HG03378 (cell line): Measurements from ENCODE around the gene UQCC5.

Source experiments
- ATAC-seq: cut with Tn5 transposase; IDR thresholded peaks from one replicate; pipeline ENCODE4 v1.9.1; 2021; ENCODE audit warnings: mild to moderate bottlenecking, moderate library complexity; ENCODE audit not compliant: unreplicated experiment

UQCC5 gene

GRCh38 chr3:52536369-52537164 lies at the start of gene UQCC5:
TSS of gene UQCC5 (plus strand) at chr3:52536605. CDS start at chr3:52536756, 151 bp downstream.
- ATAC-seq = peak; percentile 83

DNA sequence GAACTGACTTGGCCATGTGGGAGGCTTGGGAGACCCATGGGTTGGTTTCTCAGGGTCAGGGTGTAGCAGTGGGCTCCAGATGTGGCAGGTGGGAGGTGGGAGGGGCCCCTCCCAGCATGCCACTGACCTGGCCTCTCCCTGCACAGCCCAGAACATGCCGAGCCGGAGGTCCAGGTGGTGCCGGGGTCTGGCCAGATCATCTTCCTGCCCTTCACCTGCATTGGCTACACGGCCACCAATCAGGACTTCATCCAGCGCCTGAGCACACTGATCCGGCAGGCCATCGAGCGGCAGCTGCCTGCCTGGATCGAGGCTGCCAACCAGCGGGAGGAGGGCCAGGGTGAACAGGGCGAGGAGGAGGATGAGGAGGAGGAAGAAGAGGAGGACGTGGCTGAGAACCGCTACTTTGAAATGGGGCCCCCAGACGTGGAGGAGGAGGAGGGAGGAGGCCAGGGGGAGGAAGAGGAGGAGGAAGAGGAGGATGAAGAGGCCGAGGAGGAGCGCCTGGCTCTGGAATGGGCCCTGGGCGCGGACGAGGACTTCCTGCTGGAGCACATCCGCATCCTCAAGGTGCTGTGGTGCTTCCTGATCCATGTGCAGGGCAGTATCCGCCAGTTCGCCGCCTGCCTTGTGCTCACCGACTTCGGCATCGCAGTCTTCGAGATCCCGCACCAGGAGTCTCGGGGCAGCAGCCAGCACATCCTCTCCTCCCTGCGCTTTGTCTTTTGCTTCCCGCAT lies 49.2 kb upstream of the UQCC5 start:
- no peak for ATAC-seq

- no peak for ATAC-seq
These were observed 48.4 kb upstream of the UQCC5 start for GRCh38 chr3:52487788-52488691.

- no peak for ATAC-seq
These were observed 47.7 kb upstream of the UQCC5 start for GRCh38 chr3:52488746-52489145.

- no peak for ATAC-seq
These were observed 47.0 kb upstream of the UQCC5 start for GRCh38 chr3:52489453-52489852.

DNA sequence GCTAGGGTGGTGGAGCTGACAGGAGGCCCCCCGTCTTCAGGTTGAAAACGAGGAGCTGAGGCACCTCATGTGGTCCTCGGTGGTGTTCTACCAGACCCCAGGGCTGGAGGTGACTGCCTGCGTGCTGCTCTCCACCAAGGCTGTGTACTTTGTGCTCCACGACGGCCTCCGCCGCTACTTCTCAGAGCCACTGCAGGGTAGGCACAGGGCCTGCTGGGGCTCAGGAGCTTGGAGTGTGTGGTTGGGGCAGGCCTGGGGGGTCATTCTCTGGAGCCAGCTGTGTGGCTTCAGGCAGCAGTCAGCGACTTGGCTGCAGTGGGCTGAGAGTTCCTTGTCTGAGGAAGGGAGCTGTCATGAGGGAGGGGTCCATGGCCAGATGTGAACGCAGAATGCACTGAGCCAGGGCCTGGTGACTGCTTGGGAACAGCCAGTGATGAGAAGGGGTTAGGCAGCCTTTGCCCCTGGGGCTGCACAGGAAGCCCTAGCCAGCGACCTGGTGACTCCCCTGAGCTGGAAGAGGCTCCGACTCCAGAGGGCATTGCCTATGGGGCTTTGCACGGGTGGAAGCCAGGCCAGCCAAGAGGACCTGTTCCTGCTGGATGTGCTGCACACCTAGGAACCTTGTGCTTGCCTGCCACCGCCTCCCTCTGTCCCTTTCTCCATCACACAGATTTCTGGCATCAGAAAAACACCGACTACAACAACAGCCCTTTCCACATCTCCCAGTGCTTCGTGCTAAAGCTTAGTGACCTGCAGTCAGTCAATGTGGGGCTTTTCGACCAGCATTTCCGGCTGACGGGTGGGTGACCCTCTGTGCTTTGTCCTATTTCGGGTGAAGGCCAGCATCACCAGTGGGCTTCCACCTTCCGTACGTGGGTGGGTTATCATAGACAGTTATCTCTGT lies 46.1 kb upstream of the UQCC5 start:
- ATAC-seq = no peak

DNA sequence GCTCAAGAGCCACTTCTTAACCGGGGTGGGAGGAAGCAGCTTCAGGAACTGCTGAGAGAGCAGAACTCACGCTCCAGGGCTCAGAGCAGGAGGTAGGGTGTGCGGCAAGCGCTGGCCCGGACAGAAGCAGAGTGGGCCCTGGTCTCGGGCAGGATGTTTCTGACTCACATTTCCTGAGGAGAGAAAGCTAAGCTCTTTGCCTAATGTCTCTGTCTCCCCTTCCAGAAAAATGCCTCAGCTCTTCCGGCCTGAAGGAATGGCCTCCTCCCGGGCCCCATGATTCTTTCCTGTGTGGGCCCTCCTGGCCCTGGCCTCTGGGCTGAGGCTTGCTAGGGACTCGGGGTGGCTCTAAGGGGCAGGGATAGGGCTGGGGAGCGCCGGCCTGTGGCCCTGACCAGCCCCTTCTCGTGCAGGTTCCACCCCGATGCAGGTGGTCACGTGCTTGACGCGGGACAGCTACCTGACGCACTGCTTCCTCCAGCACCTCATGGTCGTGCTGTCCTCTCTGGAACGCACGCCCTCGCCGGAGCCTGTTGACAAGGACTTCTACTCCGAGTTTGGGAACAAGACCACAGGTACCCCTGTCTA lies 45.4 kb upstream of the UQCC5 start:
- no peak for ATAC-seq

GRCh38 chr3:52492059-52492458 lies 44.3 kb upstream of the UQCC5 start:
- ATAC-seq = no peak

DNA sequence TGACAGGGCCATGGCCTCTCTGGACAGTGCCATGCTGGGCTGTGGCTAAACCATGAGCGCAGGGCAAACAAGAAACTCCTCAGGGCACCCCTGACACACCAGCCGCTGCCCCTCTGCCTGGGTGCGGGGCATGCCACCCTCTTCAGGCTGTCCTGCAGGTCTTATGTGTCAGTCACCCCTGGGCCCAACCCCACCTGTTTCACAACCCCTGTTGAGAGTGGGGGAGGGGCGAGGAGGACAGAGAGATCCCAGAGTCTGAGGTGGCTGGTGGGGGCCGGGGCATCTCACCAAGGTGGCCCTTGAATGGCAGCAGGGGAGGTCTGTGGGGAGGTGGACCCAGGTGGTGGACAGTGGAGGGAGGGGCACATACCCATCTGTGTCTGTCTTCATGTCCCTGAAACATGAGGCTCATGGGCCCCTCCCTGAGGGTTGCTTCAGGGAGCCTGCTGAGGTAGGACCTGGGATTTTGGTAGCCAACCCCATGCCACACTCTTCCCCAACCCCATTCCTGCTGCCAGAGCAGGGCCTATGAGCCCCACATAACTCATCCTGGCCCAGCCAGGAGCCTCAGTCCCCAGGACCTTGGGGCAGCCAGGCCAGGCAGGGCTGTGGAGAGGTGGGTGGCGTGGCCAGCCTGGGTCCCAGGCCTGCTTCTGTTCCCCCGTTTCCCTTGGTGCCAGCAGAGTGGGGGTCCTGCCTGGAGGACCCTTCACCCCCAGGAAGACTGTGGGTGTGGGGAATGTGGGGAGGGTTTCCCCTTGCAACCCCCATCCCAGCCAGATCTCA lies 43.0 kb upstream of the UQCC5 start:
- ATAC-seq = no peak

DNA sequence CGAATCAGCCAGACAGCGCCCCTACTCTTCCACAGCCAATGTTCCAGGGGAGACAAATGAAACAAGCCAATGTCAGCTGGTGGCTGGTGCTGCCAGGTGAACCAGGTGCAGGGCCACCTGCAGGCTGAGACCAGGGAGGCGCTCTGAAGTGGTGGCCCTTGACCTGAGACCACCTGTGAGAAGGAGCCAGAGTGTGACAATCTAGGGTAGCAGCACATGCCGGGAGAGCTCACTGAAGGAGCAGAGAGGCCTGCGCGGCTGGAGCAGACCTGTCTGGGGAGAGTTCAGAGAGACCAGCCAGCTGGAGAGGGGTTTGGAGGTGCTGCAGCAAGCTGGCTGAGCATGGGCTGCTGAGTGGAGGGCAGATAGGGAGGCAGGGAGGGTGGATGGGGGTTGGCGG lies 42.0 kb upstream of the UQCC5 start:
- no peak for ATAC-seq

GRCh38 chr3:52494886-52495495 lies 41.4 kb upstream of the UQCC5 start, which contains the start of gene STAB1:
TSS of gene STAB1 (plus strand) at chr3:52495338. CDS start at chr3:52495414, 76 bp downstream.
- no peak for ATAC-seq

DNA sequence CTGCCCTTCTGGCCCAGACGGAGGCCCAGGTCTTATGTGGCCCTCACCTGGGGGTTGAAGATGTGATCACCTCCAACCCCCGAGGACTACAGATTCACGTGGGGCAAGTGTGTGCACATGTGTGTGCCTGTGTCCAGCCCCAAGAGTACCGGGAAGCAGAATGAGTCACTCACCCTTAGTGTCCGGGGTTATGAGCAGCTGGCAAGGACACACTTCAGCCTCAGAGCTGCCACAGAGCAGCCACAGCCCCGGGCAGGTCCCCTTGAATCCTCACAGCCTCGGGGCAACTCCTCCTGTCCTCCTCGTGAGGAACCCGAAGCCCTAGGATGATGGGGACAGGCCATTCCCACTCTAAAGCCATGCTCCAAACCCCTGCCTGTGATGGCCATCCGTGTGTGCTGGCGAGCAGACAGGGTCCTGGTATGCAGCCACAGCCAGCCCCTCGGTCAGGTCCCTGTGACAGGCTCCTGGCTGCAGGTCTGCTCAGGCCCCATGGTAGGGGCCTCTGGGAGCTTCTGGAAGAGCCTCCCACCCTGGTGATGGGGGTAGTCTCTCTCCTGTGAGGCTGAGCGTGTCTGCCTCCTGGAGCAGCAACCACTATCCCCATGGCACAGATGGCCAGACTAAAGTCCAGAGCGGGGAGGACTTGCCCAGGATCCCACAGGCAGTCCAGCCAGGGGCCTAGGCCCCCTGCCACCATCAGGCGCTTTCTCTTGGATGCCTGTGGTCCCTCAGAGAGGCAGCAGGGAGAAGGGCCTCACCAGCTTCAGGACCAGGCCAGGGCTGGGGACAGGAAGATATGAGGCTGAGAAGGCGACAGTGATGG lies 40.4 kb upstream of the UQCC5 start:
- ATAC-seq = no peak

GRCh38 chr3:52498137-52499054 lies 38.0 kb upstream of the UQCC5 start:
- ATAC-seq = no peak

DNA sequence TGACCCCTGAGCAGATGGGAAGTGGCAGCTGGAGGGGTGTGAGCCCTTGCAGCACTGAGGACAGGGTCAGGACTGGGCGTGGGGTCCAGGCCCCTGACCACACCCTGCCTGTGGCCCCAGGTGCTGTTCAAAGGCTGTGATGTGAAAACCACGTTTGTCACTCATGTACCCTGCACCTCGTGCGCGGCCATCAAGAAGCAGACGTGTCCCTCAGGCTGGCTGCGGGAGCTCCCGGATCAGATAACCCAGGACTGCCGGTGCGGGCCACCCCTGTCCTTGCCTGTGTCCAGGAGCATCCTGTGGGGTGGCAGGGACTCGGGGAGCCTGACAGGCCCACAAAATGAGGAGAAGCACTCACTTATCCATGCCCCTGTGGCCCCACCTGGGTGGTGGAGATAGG lies 35.4 kb upstream of the UQCC5 start:
- ATAC-seq = no peak

- ATAC-seq = no peak
These were observed 34.4 kb upstream of the UQCC5 start for GRCh38 chr3:52502001-52502400.

- no peak for ATAC-seq
These were observed 33.5 kb upstream of the UQCC5 start for GRCh38 chr3:52502808-52503350.
